HCT116 (cell line): ENCODE data around the gene EML1. TPM values are rescaled to one million over a fixed set of nuclear protein-coding genes. Genes with fewer than 3 reads are reported as not detected.

Experiments
- ATAC-seq: fragments of 200-7000 bp; cut with Tn5 transposase; 2 replicates; pipeline ENCODE4 v1.9.1; 2020; ENCODE audit warnings: mild to moderate bottlenecking, moderate library complexity
- BruUV-seq: library from RNA; stranded (reverse); fragments of 400-500 nt; replicated peaks from 2 replicates; lab custom pipeline; 2021; lab: Mats Ljungman, UMichigan
- CTCF ChIA-PET: fragments of 300-600 bp; sonication (Branson Sonifier 250); formaldehyde crosslinking; loops from one replicate; lab custom pipeline; 2021; ENCODE audit warnings: antibody characterized with exemption; lab: Charles Lee
- POLR2A ChIA-PET: fragments of 300-600, 350-600 bp; sonication (Branson Sonifier 250); formaldehyde crosslinking; loops from one replicate; lab custom pipeline; 2021; ENCODE audit warnings: antibody characterized with exemption; lab: Charles Lee
- RAD21 ChIA-PET, 2 experiments: fragments of 300-600 bp; sonication (Branson Sonifier 250); formaldehyde crosslinking; loops; one replicate each; lab custom pipeline; 2023; ENCODE audit warnings: low total read pairs in 2 of 2; ENCODE audit not compliant: uncharacterized antibody in 2 of 2, unreplicated experiment in 2 of 2, low non-redundant PET in 1 of 2; lab: Charles Lee
- DNase-seq: peaks from one replicate; pipeline ENCODE4 v3.0.0-alpha.2; 2010; ENCODE audit warnings: low read depth, low spot score
- H2AFZ ChIP-seq: fragments of 200-600 bp; shearing (Covaris generic), sonication (generic); 2 replicates; pipeline ENCODE4 v1.6.1; 2017; ENCODE audit warnings: low read depth, mixed run types, mixed read lengths, antibody characterized with exemption, low read length; ENCODE audit not compliant: poor library complexity, severe bottlenecking
- H3K27ac ChIP-seq: 2 replicates; pipeline ENCODE4 v1.5.1; 2012; ENCODE audit warnings: low read depth, low read length
- H3K27me3 ChIP-seq: fragments of 200-600 bp; sonication (generic); 2 replicates; pipeline ENCODE4 v1.6.1; 2016; ENCODE audit warnings: mixed run types, low read length, mixed read lengths; ENCODE audit not compliant: insufficient read depth
- H3K36me3 ChIP-seq, 2 experiments: fragments of 200-500 bp in 1 of 2; fragments of 200-600 bp in 1 of 2; sonication (Bioruptor generic) in 1 of 2; sonication (generic) in 1 of 2; 2 replicates each; pipeline versions ENCODE4 v1.5.1 to v1.6.1; 2014 to 2016; ENCODE audit warnings: low read length in 2 of 2, inconsistent platforms in 1 of 2, mixed read lengths in 1 of 2, mixed run types in 1 of 2; ENCODE audit not compliant: insufficient read depth in 2 of 2, control insufficient read depth in 1 of 2
- H3K4me1 ChIP-seq, 2 experiments: fragments of 200-600 bp in 1 of 2; sonication (generic) in 1 of 2; 2 replicates each; pipeline versions ENCODE4 v1.5.1 to v1.6.1; 2012 to 2017; ENCODE audit warnings: low read length in 2 of 2, inconsistent platforms in 1 of 2, mild to moderate bottlenecking in 1 of 2, mixed read lengths in 1 of 2, mixed run types in 1 of 2, moderate library complexity in 1 of 2; ENCODE audit not compliant: insufficient read depth in 2 of 2, control insufficient read depth in 1 of 2
- H3K4me2 ChIP-seq: fragments of 200-600 bp; sonication (generic); 2 replicates; pipeline ENCODE4 v1.6.1; 2017; ENCODE audit warnings: mixed run types, low read length, mixed read lengths
- H3K4me3 ChIP-seq, 2 experiments: fragments of 200-600 bp in 1 of 2; sonication (generic) in 1 of 2; replicated peaks in 1 of 2; 2 replicates each; pipeline ENCODE4 v1.5.1; 2011 to 2016; ENCODE audit warnings: low read length in 2 of 2, control low read depth in 1 of 2, low read depth in 1 of 2, mild to moderate bottlenecking in 1 of 2, mixed read lengths in 1 of 2, mixed run types in 1 of 2
- H3K79me2 ChIP-seq: fragments of 200-600 bp; sonication (generic); 2 replicates; pipeline ENCODE4 v1.6.1; 2017; ENCODE audit warnings: mild to moderate bottlenecking, mixed run types, low read length, moderate library complexity, mixed read lengths; ENCODE audit not compliant: insufficient read depth
- H3K9ac ChIP-seq: fragments of 200-600 bp; sonication (generic); 2 replicates; pipeline ENCODE4 v1.6.1; 2016; ENCODE audit warnings: low read length, mixed read lengths
- H3K9me2 ChIP-seq: fragments of 200-600 bp; sonication (generic), shearing (Covaris generic); 2 replicates; pipeline ENCODE4 v1.6.1; 2017; ENCODE audit warnings: mixed run types, mild to moderate bottlenecking, moderate library complexity; ENCODE audit not compliant: insufficient read depth
- H3K9me3 ChIP-seq, 2 experiments: fragments of 200-500 bp in 1 of 2; fragments of 200-600 bp in 1 of 2; sonication (Bioruptor generic) in 1 of 2; sonication (generic) in 1 of 2; 2 replicates each; pipeline ENCODE4 v1.6.1; 2014 to 2017; ENCODE audit warnings: low read length in 2 of 2, mixed read lengths in 2 of 2, inconsistent platforms in 1 of 2, low read depth in 1 of 2, mild to moderate bottlenecking in 1 of 2, mixed run types in 1 of 2, moderate library complexity in 1 of 2; ENCODE audit not compliant: control insufficient read depth in 1 of 2, insufficient read depth in 1 of 2
- H4K20me1 ChIP-seq: fragments of 200-600 bp; sonication (generic), shearing (Covaris generic); 2 replicates; pipeline ENCODE4 v1.6.1; 2017; ENCODE audit warnings: mixed run types, mild to moderate bottlenecking, moderate library complexity; ENCODE audit not compliant: insufficient read depth
- CBX3 ChIP-seq: IDR thresholded peaks from 2 replicates; pipeline ENCODE4 v1.6.1; 2012; ENCODE audit warnings: low read depth
- CEBPB ChIP-seq: IDR thresholded peaks from 2 replicates; pipeline ENCODE4 v1.6.1; 2012; ENCODE audit warnings: low read depth
- ELF1 ChIP-seq: IDR thresholded peaks from 2 replicates; pipeline ENCODE4 v1.6.1; 2012; ENCODE audit warnings: low read depth, borderline replicate concordance
- EZH2 ChIP-seq: fragments of 200-600 bp; sonication (generic); IDR thresholded peaks from 2 replicates; pipeline ENCODE4 v1.6.1; 2017; ENCODE audit warnings: antibody characterized with exemption, mixed run types
- EZH2phosphoT487 ChIP-seq: fragments of 200-600 bp; IDR thresholded peaks from 2 replicates; pipeline ENCODE4 v1.6.1; 2018; ENCODE audit warnings: antibody characterized with exemption, borderline replicate concordance
- FOSL1 ChIP-seq: IDR thresholded peaks from 2 replicates; pipeline ENCODE4 v1.6.1; 2012; ENCODE audit warnings: low read depth
- JUND ChIP-seq: IDR thresholded peaks from 2 replicates; pipeline ENCODE4 v1.6.1; 2012
- POLR2AphosphoS5 ChIP-seq: IDR thresholded peaks from 2 replicates; pipeline ENCODE4 v1.6.1; 2011; ENCODE audit warnings: mild to moderate bottlenecking, low read depth, low read length, moderate library complexity
- RAD21 ChIP-seq: IDR thresholded peaks from 2 replicates; pipeline ENCODE4 v1.6.1; 2012; ENCODE audit warnings: low read depth, mild to moderate bottlenecking
- SP1 ChIP-seq: IDR thresholded peaks from 2 replicates; pipeline ENCODE4 v1.6.1; 2012; ENCODE audit warnings: low read depth
- YY1 ChIP-seq: IDR thresholded peaks from 2 replicates; pipeline ENCODE4 v1.6.1; 2011; ENCODE audit warnings: low read length, low read depth, moderate library complexity, mild to moderate bottlenecking; ENCODE audit not compliant: insufficient replicate concordance; ENCODE audit errors: extremely low read depth
- ZFX ChIP-seq: fragments of 450-650 bp; IDR thresholded peaks from 2 replicates; pipeline ENCODE4 v1.6.1; 2017
- ZNF274 ChIP-seq: fragments of 200-500 bp; sonication (Bioruptor generic); IDR thresholded peaks from 2 replicates; pipeline ENCODE4 v1.6.1; 2014; ENCODE audit warnings: mild to moderate bottlenecking, low read depth, low read length, inconsistent platforms
- intact Hi-C: fragments of 100-400 bp; cut with micrococcal nuclease; formaldehyde crosslinking; loops from 2 replicates; pipeline ENCODE4 v1.10.0; 2022
- total RNA-seq: library from RNA; stranded (reverse); gene quantifications from one replicate; pipeline ENCODE4 v1.2.1, GENCODE V29; 2021; ENCODE audit not compliant: unreplicated experiment
- TF ChIP-seq, protein P1 (sequence below): IDR thresholded peaks from 2 replicates; pipeline ENCODE4 v1.6.1; 2011; ENCODE audit warnings: mild to moderate bottlenecking, low read length, moderate library complexity; ENCODE audit not compliant: insufficient replicate concordance; ENCODE audit errors: extremely low read depth
- TF ChIP-seq, protein P2 (sequence below): IDR thresholded peaks from 2 replicates; pipeline ENCODE4 v1.6.1; 2012
- TF ChIP-seq, protein P3 (sequence below): IDR thresholded peaks from 2 replicates; pipeline ENCODE4 v1.6.1; 2012; ENCODE audit warnings: low read depth

Gene EML1
- total RNA-seq, 1 experiment from 2014 or later, result 7.4 TPM

DNA sequence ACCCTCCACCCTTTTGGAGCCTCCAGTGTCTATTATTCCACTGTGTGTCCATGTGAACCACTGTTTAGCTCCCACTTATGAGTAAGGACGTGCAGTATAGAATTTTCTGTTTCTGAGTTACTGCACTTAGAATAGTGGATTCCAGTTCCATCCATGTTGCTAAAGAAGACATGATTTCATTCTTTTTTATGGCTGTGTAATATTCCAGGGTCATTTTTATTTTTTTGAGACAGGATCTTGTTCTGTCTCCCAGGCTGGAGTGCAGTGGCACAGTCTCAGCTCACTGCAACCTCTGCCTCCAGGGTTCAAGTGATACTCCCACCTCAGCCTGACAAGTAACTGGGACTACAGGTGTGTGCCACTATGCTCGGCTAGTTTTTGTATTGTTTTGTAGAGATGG is 31.6 kb downstream of the EML1 start:
- DNase-seq (no peak), ATAC-seq (no peak)
- POLR2A ChIA-PET, result no interaction called here
- CTCF ChIA-PET, result no interaction called here
- TF ChIP-seq POLR2AphosphoS5 (no peak), ZNF274 (no peak), EZH2phosphoT487 (no peak), CEBPB (no peak), SP1 (no peak), RAD21 (no peak)
- TF ChIP-seq, all 23 proteins: peak for 0
- no peak overlapping the region for H3K4me2 ChIP-seq
- no peaks in the 10 kb centered on the region for H3K36me3 ChIP-seq
- intact Hi-C loops, result no loop called here
- RAD21 ChIA-PET, result no interaction called here
- H3K9me3 ChIP-seq, result no peaks in the 10 kb centered on the region
- H3K9me2 ChIP-seq, result no peaks in the 10 kb centered on the region
- no peak overlapping the region for H3K27ac ChIP-seq
- no peak overlapping the region for H3K9ac ChIP-seq
- H2AFZ ChIP-seq, result no peak overlapping the region
- no peaks in the 10 kb centered on the region for H4K20me1 ChIP-seq
- H3K79me2 ChIP-seq, result no peaks in the 10 kb centered on the region
- H3K27me3 ChIP-seq, result no peaks in the 10 kb centered on the region
- H3K4me1 ChIP-seq, result no peaks in the 10 kb centered on the region
- H3K4me3 ChIP-seq, result no peak overlapping the region
- BruUV-seq, result no TSS peak

DNA sequence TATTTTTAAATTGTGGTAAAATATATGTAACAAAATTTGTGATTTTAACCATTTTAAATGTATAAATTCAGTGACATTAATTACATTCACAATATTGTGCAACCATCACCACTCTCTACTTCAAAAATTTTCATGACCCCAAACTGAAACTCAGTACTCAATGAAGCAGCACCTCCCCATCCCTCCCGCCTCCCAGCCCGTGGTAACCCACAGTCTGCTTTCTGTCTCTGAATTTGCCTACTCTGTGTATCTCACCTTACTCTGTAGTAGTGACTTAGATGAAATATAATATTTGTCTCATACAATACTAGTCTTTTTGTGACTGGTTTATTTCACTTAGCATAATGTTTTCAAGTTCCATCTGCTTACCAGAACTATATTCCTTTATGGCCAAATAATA is 36.2 kb downstream of the EML1 start:
- intact Hi-C loops, result no loop called here
- no TSS peak for BruUV-seq
- ATAC-seq, result no peak
- H3K36me3 ChIP-seq, result no peaks in the 10 kb centered on the region
- CTCF ChIA-PET, result no interaction called here
- H3K9me3 ChIP-seq, result no peaks in the 10 kb centered on the region
- RAD21 ChIA-PET, result no interaction called here
- H3K9me2 ChIP-seq, result no peaks in the 10 kb centered on the region
- peaks cover 22% of the 10 kb centered on the region; the same call in 1 of the 2 replicates for H3K27me3 ChIP-seq
- H3K4me1 ChIP-seq, result no peaks in the 10 kb centered on the region
- no peak overlapping the region for H3K9ac ChIP-seq
- no peak overlapping the region for H3K27ac ChIP-seq
- no peaks in the 10 kb centered on the region for H4K20me1 ChIP-seq
- H3K4me2 ChIP-seq, result no peak overlapping the region
- POLR2A ChIA-PET, result no interaction called here
- no peak overlapping the region for H2AFZ ChIP-seq
- no peaks in the 10 kb centered on the region for H3K79me2 ChIP-seq
- DNase-seq, result no peak
- no peak overlapping the region for H3K4me3 ChIP-seq
- TF ChIP-seq, protein P1, sequence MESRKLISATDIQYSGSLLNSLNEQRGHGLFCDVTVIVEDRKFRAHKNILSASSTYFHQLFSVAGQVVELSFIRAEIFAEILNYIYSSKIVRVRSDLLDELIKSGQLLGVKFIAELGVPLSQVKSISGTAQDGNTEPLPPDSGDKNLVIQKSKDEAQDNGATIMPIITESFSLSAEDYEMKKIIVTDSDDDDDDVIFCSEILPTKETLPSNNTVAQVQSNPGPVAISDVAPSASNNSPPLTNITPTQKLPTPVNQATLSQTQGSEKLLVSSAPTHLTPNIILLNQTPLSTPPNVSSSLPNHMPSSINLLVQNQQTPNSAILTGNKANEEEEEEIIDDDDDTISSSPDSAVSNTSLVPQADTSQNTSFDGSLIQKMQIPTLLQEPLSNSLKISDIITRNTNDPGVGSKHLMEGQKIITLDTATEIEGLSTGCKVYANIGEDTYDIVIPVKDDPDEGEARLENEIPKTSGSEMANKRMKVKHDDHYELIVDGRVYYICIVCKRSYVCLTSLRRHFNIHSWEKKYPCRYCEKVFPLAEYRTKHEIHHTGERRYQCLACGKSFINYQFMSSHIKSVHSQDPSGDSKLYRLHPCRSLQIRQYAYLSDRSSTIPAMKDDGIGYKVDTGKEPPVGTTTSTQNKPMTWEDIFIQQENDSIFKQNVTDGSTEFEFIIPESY, result no peak
- TF ChIP-seq ELF1 (no peak), SP1 (no peak), EZH2phosphoT487 (no peak), FOSL1 (no peak), CBX3 (no peak), EZH2 (no peak), RAD21 (no peak), ZFX (no peak), ZNF274 (no peak), JUND (no peak), CEBPB (no peak), YY1 (no peak), POLR2AphosphoS5 (no peak)
- TF ChIP-seq, protein P2, sequence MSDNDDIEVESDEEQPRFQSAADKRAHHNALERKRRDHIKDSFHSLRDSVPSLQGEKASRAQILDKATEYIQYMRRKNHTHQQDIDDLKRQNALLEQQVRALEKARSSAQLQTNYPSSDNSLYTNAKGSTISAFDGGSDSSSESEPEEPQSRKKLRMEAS, result no peak
- TF ChIP-seq, protein P3, sequence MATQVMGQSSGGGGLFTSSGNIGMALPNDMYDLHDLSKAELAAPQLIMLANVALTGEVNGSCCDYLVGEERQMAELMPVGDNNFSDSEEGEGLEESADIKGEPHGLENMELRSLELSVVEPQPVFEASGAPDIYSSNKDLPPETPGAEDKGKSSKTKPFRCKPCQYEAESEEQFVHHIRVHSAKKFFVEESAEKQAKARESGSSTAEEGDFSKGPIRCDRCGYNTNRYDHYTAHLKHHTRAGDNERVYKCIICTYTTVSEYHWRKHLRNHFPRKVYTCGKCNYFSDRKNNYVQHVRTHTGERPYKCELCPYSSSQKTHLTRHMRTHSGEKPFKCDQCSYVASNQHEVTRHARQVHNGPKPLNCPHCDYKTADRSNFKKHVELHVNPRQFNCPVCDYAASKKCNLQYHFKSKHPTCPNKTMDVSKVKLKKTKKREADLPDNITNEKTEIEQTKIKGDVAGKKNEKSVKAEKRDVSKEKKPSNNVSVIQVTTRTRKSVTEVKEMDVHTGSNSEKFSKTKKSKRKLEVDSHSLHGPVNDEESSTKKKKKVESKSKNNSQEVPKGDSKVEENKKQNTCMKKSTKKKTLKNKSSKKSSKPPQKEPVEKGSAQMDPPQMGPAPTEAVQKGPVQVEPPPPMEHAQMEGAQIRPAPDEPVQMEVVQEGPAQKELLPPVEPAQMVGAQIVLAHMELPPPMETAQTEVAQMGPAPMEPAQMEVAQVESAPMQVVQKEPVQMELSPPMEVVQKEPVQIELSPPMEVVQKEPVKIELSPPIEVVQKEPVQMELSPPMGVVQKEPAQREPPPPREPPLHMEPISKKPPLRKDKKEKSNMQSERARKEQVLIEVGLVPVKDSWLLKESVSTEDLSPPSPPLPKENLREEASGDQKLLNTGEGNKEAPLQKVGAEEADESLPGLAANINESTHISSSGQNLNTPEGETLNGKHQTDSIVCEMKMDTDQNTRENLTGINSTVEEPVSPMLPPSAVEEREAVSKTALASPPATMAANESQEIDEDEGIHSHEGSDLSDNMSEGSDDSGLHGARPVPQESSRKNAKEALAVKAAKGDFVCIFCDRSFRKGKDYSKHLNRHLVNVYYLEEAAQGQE, result no peak
